ENCODE data around the gene SCAPER. TPM values are rescaled to one million over a fixed set of nuclear protein-coding genes. Genes with fewer than 3 reads are reported as not detected.
"Not testable (repeated sequence)": the region's sequence is repeated elsewhere in the genome, so short reads cannot be mapped to it uniquely, and the experiment has no call there.

SCAPER gene
- total and polyA plus RNA-seq, 10 of the 15 experiments (the other 5 are each of a cell fraction or from before 2014, with no cell fraction given), result 1.0 to 7.7 (median 3.9) TPM

DNA sequence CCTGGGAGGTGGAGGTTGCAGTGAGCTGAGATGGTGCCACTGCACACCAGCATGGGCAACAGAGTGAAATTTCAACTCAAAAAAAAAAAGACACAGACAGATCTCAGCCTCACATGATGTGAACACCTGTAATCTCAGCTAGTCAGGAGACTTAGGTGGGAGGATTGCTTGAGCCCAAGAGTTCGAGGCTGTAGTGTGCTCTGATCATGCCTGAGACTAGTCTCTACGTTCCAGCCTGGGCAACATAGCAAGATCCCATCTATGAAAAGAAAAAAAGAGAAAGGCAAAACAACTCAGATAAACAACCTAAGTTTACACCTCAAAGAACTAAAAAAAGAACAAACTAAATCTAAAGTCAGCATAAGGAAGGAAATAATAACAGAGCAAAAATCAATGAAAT lies 11.0 kb downstream of the SCAPER start (continued):
- no peak for TF ChIP-seq MYC (IDR thresholded peaks at IDR 0.05; ENCODE audit: insufficient read depth, insufficient read length, insufficient replicate concordance, low read length, severe bottlenecking)
- no peak for TF ChIP-seq ZBTB33 (IDR thresholded peaks at IDR 0.05)
- no peak for TF ChIP-seq NBN (IDR thresholded peaks at IDR 0.05)
- TF ChIP-seq, protein P1, sequence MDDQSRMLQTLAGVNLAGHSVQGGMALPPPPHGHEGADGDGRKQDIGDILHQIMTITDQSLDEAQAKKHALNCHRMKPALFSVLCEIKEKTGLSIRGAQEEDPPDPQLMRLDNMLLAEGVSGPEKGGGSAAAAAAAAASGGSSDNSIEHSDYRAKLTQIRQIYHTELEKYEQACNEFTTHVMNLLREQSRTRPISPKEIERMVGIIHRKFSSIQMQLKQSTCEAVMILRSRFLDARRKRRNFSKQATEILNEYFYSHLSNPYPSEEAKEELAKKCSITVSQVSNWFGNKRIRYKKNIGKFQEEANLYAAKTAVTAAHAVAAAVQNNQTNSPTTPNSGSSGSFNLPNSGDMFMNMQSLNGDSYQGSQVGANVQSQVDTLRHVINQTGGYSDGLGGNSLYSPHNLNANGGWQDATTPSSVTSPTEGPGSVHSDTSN (IDR thresholded peaks at IDR 0.05; ENCODE audit: insufficient replicate concordance, low read depth, low read length), result no peak
- TF ChIP-seq LARP7 (IDR thresholded peaks at IDR 0.05), result no peak
- TF ChIP-seq EZH2 (IDR thresholded peaks at IDR 0.05; ENCODE audit: borderline replicate concordance, control insufficient read depth, low read depth, low read length), result no peak
- no peak for TF ChIP-seq CUX1 (IDR thresholded peaks at IDR 0.05; ENCODE audit: insufficient replicate concordance, low read depth, low read length)
- TF ChIP-seq STAT1 (conservative IDR thresholded peaks at IDR 0.05), result no peak
- no peak for TF ChIP-seq ETV6 (conservative IDR thresholded peaks at IDR 0.05 in 1 of 2, IDR thresholded peaks at IDR 0.05 in 1 of 2; ENCODE audit: borderline replicate concordance in 1 of 2, low read depth in 1 of 2)
- no peak for TF ChIP-seq JUNB (IDR thresholded peaks at IDR 0.05)

- H2AFZ ChIP-seq (ENCODE audit: control insufficient read depth, low read depth, low read length); POLR2A ChIA-PET; intact Hi-C loops (cut with micrococcal nuclease; ENCODE audit: unreplicated experiment); RAD21 ChIA-PET (ENCODE audit: unreplicated experiment); H3K27me3 ChIP-seq (replicated peaks in 1 of 2; ENCODE audit: control insufficient read depth in 2 of 2, insufficient read depth in 2 of 2, low read length in 1 of 2); SMC1A ChIA-PET (ENCODE audit: uncharacterized antibody, unreplicated experiment); H3K27ac ChIP-seq (ENCODE audit: control insufficient read depth, insufficient read depth); ATAC-seq; H4K20me1 ChIP-seq (ENCODE audit: control insufficient read depth, insufficient read depth); DNase-seq (ENCODE audit: low read depth, low spot score); H3K4me3 ChIP-seq; H3K79me2 ChIP-seq (ENCODE audit: control insufficient read depth, insufficient read depth, low read length); H3K4me2 ChIP-seq (ENCODE audit: control insufficient read depth, insufficient read depth); H3K4me1 ChIP-seq (ENCODE audit: control insufficient read depth, insufficient read depth, low read length); FAIRE-seq; BruUV-seq (replicated peaks); H3K36me3 ChIP-seq (ENCODE audit: control insufficient read depth in 2 of 2, insufficient read depth in 2 of 2, low read length in 1 of 2); H3K9me3 ChIP-seq (replicated peaks; ENCODE audit: control insufficient read depth, insufficient read depth, low read length); in situ Hi-C loops (cut with MboI); H3K9ac ChIP-seq (ENCODE audit: control insufficient read depth, insufficient read depth, low read length); CTCF ChIA-PET: not testable (repeated sequence)
- 98% methylated on average over 4 of the region's 5 CpGs for WGBS (ENCODE audit: insufficient coverage, insufficient replicate concordance, low lambda C conversion rate, missing lambda C conversion rate)
Measured at GRCh38 chr15:76892836-76893235, 12.3 kb downstream of the SCAPER start.

Data from GM12878 (cell line).